ENCODE data around the gene TADA1.

DNA sequence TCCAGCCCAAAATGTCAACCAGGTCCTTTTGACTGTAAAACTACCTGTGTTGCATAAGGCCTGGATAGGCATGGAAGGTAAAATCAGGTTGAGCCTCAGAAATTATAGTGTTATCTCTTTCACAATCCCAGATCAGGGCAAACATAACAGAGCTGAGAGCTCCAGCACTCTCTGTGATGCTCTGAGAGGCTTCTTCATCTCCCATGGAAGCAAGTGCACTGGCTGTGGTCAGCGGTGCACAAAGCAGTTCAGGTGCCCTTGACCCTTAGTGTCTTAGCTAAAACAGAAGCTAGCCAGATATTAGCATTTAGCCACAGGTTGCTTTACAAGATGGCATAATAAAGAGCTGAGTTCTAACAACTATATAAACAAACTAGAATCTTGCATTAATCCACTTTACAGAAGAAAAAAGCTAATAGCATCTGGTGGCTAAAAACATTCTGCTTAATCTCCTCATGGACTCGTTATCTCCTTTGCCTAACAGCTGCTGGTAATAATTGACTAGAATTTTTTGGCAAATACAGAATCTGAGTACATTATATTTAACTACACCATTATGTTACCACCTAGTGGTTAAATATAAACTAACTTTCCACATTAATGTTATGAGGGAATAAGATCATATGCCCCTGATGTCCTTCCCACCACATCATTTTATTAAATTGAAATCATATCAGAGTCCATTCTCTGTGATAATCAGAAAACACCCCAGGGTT lies 62.4 kb downstream of the TADA1 start:
- TF ChIP-seq CTCF (IDR thresholded peaks at IDR 0.05), result no peak
- TF ChIP-seq POLR2A (IDR thresholded peaks at IDR 0.05), result no peak
- no peak for TF ChIP-seq POLR2AphosphoS5 (IDR thresholded peaks at IDR 0.05; ENCODE audit: insufficient read depth in 1 of 2, low read depth in 1 of 2)
